Lung (tissue), 12 donors: ENCODE measurements around the gene MLYCD. TPM values are rescaled to one million over a fixed set of nuclear protein-coding genes. Genes with fewer than 3 reads are reported as not detected.

Experiments used
- ATAC-seq: fragments of 200-7000 bp; cut with Tn5 transposase; one replicate; pipeline ENCODE4 v1.9.1; 2020; ENCODE audit warnings: moderate number of reproducible peaks; ENCODE audit not compliant: insufficient read depth, low FRiP score
- DNase-seq, 3 donors: peaks; one replicate each; pipeline ENCODE4 v3.0.0-alpha.2; 2013 to 2017
- H3K27ac ChIP-seq, 2 donors: one replicate each; pipeline ENCODE4 v1.5.1; 2013; ENCODE audit warnings: mild to moderate bottlenecking in 2 of 2, moderate library complexity in 2 of 2, control low read depth in 1 of 2, inconsistent platforms in 1 of 2, low read depth in 1 of 2, low read length in 1 of 2
- H3K27me3 ChIP-seq, 3 donors: one replicate each; pipeline ENCODE4 v1.5.1; 2013; ENCODE audit warnings: low read length in 2 of 3; ENCODE audit not compliant: control insufficient read depth in 3 of 3, insufficient read depth in 3 of 3
- H3K36me3 ChIP-seq, 4 donors: one replicate each; pipeline ENCODE4 v1.5.1; 2013; ENCODE audit warnings: low read length in 4 of 4, mild to moderate bottlenecking in 1 of 4, moderate library complexity in 1 of 4; ENCODE audit not compliant: control insufficient read depth in 4 of 4, insufficient read depth in 4 of 4
- H3K4me1 ChIP-seq, 5 donors: one replicate each; pipeline ENCODE4 v1.5.1; 2013; ENCODE audit warnings: low read length in 5 of 5, mild to moderate bottlenecking in 2 of 5, moderate library complexity in 1 of 5; ENCODE audit not compliant: control insufficient read depth in 5 of 5, insufficient read depth in 5 of 5
- H3K4me3 ChIP-seq: one replicate; pipeline ENCODE4 v1.5.1; 2013; ENCODE audit warnings: mild to moderate bottlenecking, control low read depth, moderate library complexity
- H3K9ac ChIP-seq, 2 donors: one replicate each; pipeline ENCODE4 v1.5.1; 2013; ENCODE audit warnings: low read length in 2 of 2, control low read depth in 1 of 2; ENCODE audit not compliant: insufficient read depth in 1 of 2
- H3K9me3 ChIP-seq, 4 donors: one replicate each; pipeline ENCODE4 v1.5.1; 2013; ENCODE audit warnings: low read length in 3 of 4, mild to moderate bottlenecking in 1 of 4, moderate library complexity in 1 of 4; ENCODE audit not compliant: control insufficient read depth in 4 of 4, insufficient read depth in 3 of 4
- CTCF ChIP-seq: IDR thresholded peaks from 2 replicates; pipeline ENCODE4 v1.5.1; 2012; ENCODE audit warnings: mild to moderate bottlenecking; ENCODE audit errors: control extremely low read depth, extremely low read depth
- WGBS, 2 donors: extraction: QIAGEN DNeasy Blood & Tissue Kit; methylation state at CpG; one replicate each; pipeline ENCODE4 v1.1.7; 2013; 5-methylcytosine and 5-hydroxymethylcytosine counted together
- polyA plus RNA-seq, 2 donors: library from polyadenylated mRNA; stranded (reverse); fragments of 200-250 nt; gene quantifications; one replicate each; pipeline ENCODE4 v1.2.1, GENCODE V29; 2013
- total RNA-seq, 2 donors: library from RNA; depleted of rRNA in 1 of 2; stranded (reverse); fragments of >200 nt in 1 of 2; gene quantifications; one replicate each; pipeline ENCODE4 v1.2.1, GENCODE V29; 2014 to 2021
- donor health status: control.
- donor health status: control.
- donor health status: Bipolar disorder and iron deficiency.
- donor health status: healthy.
- donor health status: DM: yes; HTN: yes; CAD: no.

MLYCD gene
- total and polyA plus RNA-seq, 4 donors, result 2.0 to 9.1 (median 4.8) TPM

- no peak overlapping the region for H3K27ac ChIP-seq
- DNase-seq (no peak), ATAC-seq (no peak)
- no peaks in the 10 kb centered on the region for H3K4me1 ChIP-seq
- no peaks in the 10 kb centered on the region for H3K9me3 ChIP-seq
- 93 to 95% methylated on average over 29 of the region's 29 CpGs for WGBS, 2 donors
- peaks cover 0 to 39% (median 0%) of the 10 kb centered on the region in 4 donors for H3K36me3 ChIP-seq
- no peak overlapping the region for H3K9ac ChIP-seq
- no peak overlapping the region for H3K4me3 ChIP-seq
- no peak for TF ChIP-seq CTCF
- H3K27me3 ChIP-seq, result no peaks in the 10 kb centered on the region
These were observed 61.8 kb downstream of the MLYCD start for GRCh38 chr16:83960521-83961249.

- TF ChIP-seq CTCF, result no peak
- ATAC-seq (no peak), DNase-seq (no peak)
- no peak overlapping the region for H3K9ac ChIP-seq
- H3K27ac ChIP-seq, result no peak overlapping the region
- H3K36me3 ChIP-seq, result peaks cover 0 to 42% (median 0%) of the 10 kb centered on the region in 4 donors
- no peaks in the 10 kb centered on the region for H3K9me3 ChIP-seq
- no peak overlapping the region for H3K4me3 ChIP-seq
- WGBS, 2 donors, result 87% methylated on average over 5 of the region's 5 CpGs
- H3K27me3 ChIP-seq, result no peaks in the 10 kb centered on the region
- no peaks in the 10 kb centered on the region for H3K4me1 ChIP-seq
These were observed 62.7 kb downstream of the MLYCD start for GRCh38 chr16:83961591-83961990.

- Histone ChIP-seq H3K9ac (no peak overlapping the region), H3K9me3 (no peaks in the 10 kb centered on the region), H3K36me3 (peaks cover 0 to 36% (median 0%) of the 10 kb centered on the region in 4 donors), H3K27ac (peak overlapping the region in 1 of 2 donors; percentile 82), H3K4me3 (no peak overlapping the region), H3K4me1 (no peaks in the 10 kb centered on the region), H3K27me3 (no peaks in the 10 kb centered on the region)
- no peak for TF ChIP-seq CTCF
- ATAC-seq (no peak), DNase-seq (no peak)
- 93 to 94% methylated on average over 22 of the region's 22 CpGs for WGBS, 2 donors
These were observed 64.6 kb downstream of the MLYCD start for GRCh38 chr16:83963277-83964119.
